ENCODE results near the gene RASA2. TPM values are rescaled to one million over a fixed set of nuclear protein-coding genes. Genes with fewer than 3 reads are reported as not detected.

RASA2 gene
- total RNA-seq, 2 donors from 2014 or later: 12.0 to 18.3 TPM

DNA sequence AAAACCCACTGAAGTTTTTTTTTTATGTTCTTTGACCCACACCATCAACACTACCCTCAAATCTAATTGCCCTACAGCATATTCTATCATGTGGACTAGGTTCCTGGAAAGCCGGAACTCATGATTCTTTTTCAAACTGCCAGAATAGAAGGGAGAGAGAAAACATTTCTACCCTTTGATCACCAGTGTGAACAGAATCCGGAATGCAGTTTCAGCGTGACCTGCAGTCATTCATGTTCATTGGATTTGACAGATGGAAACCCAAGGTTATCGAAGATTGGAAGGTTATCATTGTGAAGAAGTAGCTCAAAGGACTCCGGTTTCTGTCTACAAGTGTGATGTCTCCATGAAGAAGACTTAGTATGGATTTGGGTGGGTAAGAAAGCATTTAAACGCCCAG is 39.4 kb upstream of the RASA2 start:
- no peak overlapping the region for H3K4me3 ChIP-seq
- peaks cover 9% of the 10 kb centered on the region for H3K36me3 ChIP-seq
- no peaks in the 10 kb centered on the region for H3K4me1 ChIP-seq

DNA sequence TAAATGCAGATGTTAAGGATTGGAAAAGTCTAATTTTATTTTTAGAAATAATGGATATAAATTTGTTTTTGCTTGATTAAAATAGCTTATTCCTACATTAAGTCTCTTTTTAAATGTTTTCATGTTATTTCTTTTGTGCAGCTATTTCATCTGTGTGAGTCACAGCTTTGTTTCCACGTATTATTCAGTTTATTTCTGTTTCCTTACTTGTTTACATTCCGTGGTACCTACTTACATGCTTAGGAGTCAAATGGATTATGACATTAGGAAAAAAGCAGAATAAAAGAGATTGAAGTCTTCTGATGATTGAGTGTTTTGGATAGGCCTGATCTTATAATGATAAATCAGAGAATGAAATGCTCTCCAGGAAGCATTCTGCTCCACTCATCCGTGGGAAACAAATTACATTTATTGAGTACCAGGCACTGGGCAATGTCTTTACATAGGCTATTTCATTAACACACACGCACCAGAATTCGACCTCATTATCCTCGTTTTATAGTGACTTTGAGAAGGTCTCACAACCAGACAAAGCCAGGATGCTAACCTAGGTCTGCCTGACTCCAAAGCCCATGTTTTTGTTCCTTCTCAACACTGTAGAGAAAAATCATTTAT is 38.1 kb upstream of the RASA2 start:
- H3K9ac ChIP-seq (ENCODE audit: low read depth in 2 of 2, low read length in 2 of 2): no peak overlapping the region
- peaks cover 9% of the 10 kb centered on the region for H3K36me3 ChIP-seq
- intact Hi-C loops (cut with DNase I): no loop called here
- H3K4me3 ChIP-seq: no peak overlapping the region
- H3K4me1 ChIP-seq: no peaks in the 10 kb centered on the region
- TF ChIP-seq, protein P1, sequence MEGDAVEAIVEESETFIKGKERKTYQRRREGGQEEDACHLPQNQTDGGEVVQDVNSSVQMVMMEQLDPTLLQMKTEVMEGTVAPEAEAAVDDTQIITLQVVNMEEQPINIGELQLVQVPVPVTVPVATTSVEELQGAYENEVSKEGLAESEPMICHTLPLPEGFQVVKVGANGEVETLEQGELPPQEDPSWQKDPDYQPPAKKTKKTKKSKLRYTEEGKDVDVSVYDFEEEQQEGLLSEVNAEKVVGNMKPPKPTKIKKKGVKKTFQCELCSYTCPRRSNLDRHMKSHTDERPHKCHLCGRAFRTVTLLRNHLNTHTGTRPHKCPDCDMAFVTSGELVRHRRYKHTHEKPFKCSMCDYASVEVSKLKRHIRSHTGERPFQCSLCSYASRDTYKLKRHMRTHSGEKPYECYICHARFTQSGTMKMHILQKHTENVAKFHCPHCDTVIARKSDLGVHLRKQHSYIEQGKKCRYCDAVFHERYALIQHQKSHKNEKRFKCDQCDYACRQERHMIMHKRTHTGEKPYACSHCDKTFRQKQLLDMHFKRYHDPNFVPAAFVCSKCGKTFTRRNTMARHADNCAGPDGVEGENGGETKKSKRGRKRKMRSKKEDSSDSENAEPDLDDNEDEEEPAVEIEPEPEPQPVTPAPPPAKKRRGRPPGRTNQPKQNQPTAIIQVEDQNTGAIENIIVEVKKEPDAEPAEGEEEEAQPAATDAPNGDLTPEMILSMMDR (IDR thresholded peaks at IDR 0.05): no peak
- H3K27me3 ChIP-seq: no peaks in the 10 kb centered on the region
- H3K27ac ChIP-seq: no peak overlapping the region
- no peaks in the 10 kb centered on the region for H3K9me3 ChIP-seq
- no peak for DNase-seq

More for the DNA sequence above, 39.4 kb upstream of the RASA2 start:
- no peak overlapping the region for H3K27ac ChIP-seq
- DNase-seq: no peak
- H3K9ac ChIP-seq (ENCODE audit: low read depth in 2 of 2, low read length in 2 of 2): no peak overlapping the region
- no peaks in the 10 kb centered on the region for H3K9me3 ChIP-seq
- TF ChIP-seq, protein P1 (IDR thresholded peaks at IDR 0.05): no peak
- intact Hi-C loops (cut with DNase I): no loop called here
- H3K27me3 ChIP-seq: no peaks in the 10 kb centered on the region

DNA sequence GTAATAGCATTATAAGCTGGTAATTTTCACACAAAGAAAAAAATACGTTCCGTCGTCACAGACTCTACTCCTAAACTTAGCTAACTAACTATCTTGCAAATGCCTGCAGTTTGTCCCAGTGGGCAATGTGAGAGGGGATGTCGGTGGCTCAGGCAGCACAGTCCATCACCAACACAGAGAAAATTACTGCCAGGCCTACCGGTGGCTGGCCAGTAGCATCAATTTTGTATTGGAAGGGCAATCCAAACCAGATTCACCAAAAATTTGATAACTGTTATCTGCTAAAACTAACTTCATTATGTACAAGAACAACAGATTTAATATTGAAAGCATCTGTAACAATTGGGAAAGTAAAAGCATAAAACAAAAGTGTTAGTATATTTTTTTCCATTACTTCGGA is 37.4 kb upstream of the RASA2 start:
- no peaks in the 10 kb centered on the region for H3K9me3 ChIP-seq
- intact Hi-C loops (cut with DNase I): no loop called here
- H3K27ac ChIP-seq: no peak overlapping the region
- no peaks in the 10 kb centered on the region for H3K27me3 ChIP-seq
- peaks cover 3% of the 10 kb centered on the region for H3K36me3 ChIP-seq
- H3K4me1 ChIP-seq: no peaks in the 10 kb centered on the region
- H3K9ac ChIP-seq (ENCODE audit: low read depth in 2 of 2, low read length in 2 of 2): no peak overlapping the region
- no peak for DNase-seq
- no peak overlapping the region for H3K4me3 ChIP-seq
- TF ChIP-seq, protein P1 (IDR thresholded peaks at IDR 0.05): no peak

DNA sequence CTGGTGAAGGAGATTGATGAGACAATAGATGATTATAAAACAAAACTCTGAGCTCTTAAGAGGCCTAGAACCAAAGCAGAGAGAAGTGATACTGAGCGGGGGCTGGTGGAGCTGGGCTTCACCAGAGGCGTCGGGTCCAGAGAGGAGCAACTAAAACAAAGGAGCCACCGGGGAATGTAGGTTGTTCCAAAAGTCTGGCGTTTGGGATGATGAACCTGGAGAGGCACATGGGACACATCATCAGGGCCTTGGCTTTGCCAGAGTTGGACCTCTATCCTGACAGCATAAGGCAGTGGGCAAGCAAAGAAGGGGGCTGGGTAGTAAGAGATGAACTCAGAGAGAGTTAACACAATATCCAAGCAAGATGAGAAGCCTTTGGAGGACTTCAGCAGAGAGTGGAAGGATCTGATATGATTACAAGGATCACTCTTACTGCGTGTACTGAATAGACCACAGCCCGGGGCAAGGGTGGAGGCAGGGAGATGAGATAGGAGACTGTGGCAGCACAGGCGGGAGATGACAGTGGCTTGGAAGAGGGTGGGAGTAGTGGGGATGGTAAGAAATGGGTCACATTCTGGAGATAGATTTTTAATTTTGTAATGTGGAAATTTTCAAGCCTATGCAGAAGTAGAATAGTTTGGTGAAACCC is 36.0 kb upstream of the RASA2 start:
- intact Hi-C loops (cut with DNase I): loop anchor here (5.0 to 10.0 kb wide), 2 partner anchors 94 to 216 kb away; partner anchors contain the start of gene PXYLP1
- Histone ChIP-seq H3K4me1 (peaks cover 11% of the 10 kb centered on the region), H3K9ac (ENCODE audit: low read depth in 2 of 2, low read length in 2 of 2) (no peak overlapping the region), H3K9me3 (no peaks in the 10 kb centered on the region), H3K27ac (no peak overlapping the region), H3K36me3 (no peaks in the 10 kb centered on the region), H3K27me3 (no peaks in the 10 kb centered on the region), H3K4me3 (no peak overlapping the region)
- no peak for DNase-seq
- TF ChIP-seq, protein P1 (IDR thresholded peaks at IDR 0.05): no peak

DNA sequence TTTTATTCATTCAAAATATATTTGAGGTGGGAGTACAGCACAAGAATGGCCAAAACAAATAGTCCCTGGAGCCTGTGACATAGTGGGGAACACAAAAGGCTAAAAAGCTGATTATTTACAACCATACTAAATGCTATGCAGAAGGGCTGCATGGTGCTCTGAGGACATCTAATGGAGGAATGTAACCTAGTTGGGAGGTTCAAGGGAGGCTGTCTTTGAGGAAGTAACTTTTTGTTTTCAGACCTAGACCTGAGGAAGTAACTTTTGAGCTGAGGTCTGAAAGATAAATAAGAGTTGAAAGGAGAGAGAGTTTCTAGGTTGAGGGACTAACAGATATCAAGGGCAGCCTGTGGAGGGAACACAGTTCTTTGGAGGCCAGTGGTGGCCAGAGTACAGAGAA is 34.8 kb upstream of the RASA2 start:
- no peaks in the 10 kb centered on the region for H3K9me3 ChIP-seq
- TF ChIP-seq, protein P1 (IDR thresholded peaks at IDR 0.05): peak; percentile 65
- H3K36me3 ChIP-seq: no peaks in the 10 kb centered on the region
- intact Hi-C loops (cut with DNase I): loop anchor here (5.0 to 10.0 kb wide), 2 partner anchors 95 to 217 kb away; partner anchors contain the start of gene PXYLP1
- no peak for DNase-seq
- no peak overlapping the region for H3K9ac ChIP-seq (ENCODE audit: low read depth in 2 of 2, low read length in 2 of 2)
- peaks cover 11% of the 10 kb centered on the region for H3K4me1 ChIP-seq
- no peak overlapping the region for H3K27ac ChIP-seq
- no peaks in the 10 kb centered on the region for H3K27me3 ChIP-seq
- H3K4me3 ChIP-seq: no peak overlapping the region
